GM12878 (cell line): Measurements from ENCODE around the gene NFKB2. TPM values are rescaled to one million over a fixed set of nuclear protein-coding genes. Genes with fewer than 3 reads are reported as not detected.

ENCODE experiments used
- ATAC-seq: fragments of 200-7000 bp; cut with Tn5 transposase; 3 replicates; pipeline ENCODE4 v1.9.1; 2020; ENCODE audit warnings: mild to moderate bottlenecking, moderate library complexity
- BruUV-seq: library from RNA; stranded (reverse); fragments of 400-500 nt; replicated peaks from 2 replicates; lab custom pipeline; 2021; lab: Mats Ljungman, UMichigan
- CTCF ChIA-PET: fragments of 300-600 bp; sonication (Branson Sonifier 250); formaldehyde crosslinking; extraction: SDS; loops from one replicate; lab custom pipeline; 2021; ENCODE audit warnings: inconsistent platforms; lab: Yijun Ruan, JAX
- POLR2A ChIA-PET: fragments of 350-600 bp; formaldehyde crosslinking; extraction: SDS; loops from one replicate; lab custom pipeline; 2021; ENCODE audit warnings: inconsistent platforms; lab: Charles Lee
- RAD21 ChIA-PET: fragments of 300-600 bp; sonication (Branson Sonifier 250); formaldehyde crosslinking; loops from one replicate; lab custom pipeline; 2023; ENCODE audit warnings: antibody characterized with exemption; ENCODE audit not compliant: unreplicated experiment; lab: Charles Lee
- SMC1A ChIA-PET: fragments of 300-600 bp; sonication (Branson Sonifier 250); formaldehyde crosslinking; loops from one replicate; lab custom pipeline; 2023; ENCODE audit not compliant: unreplicated experiment, uncharacterized antibody; lab: Charles Lee
- DNase-seq: peaks from one replicate; pipeline ENCODE4 v3.0.0-alpha.2; 2011; ENCODE audit warnings: low read depth, low spot score
- FAIRE-seq: peaks from 3 replicates; lab custom pipeline; 2011; peaks lifted over from hg19 to GRCh38; lab: Jason Lieb, UNC
- H2AFZ ChIP-seq: 2 replicates; pipeline ENCODE4 v1.6.0; 2011; ENCODE audit warnings: low read depth, low read length, control low read depth; ENCODE audit not compliant: control insufficient read depth
- H3K27ac ChIP-seq: 2 replicates; pipeline ENCODE4 v1.5.1; 2011; ENCODE audit warnings: control low read depth; ENCODE audit not compliant: control insufficient read depth, insufficient read depth
- H3K27me3 ChIP-seq, 2 experiments: replicated peaks in 1 of 2; 2 replicates each; pipeline versions ENCODE4 v1.6.0 to v1.6.1; 2011; ENCODE audit warnings: low read length in 1 of 2; ENCODE audit not compliant: control insufficient read depth in 2 of 2, insufficient read depth in 2 of 2
- H3K36me3 ChIP-seq, 2 experiments: 2 replicates each; pipeline ENCODE4 v1.5.1; 2011; ENCODE audit warnings: low read length in 1 of 2; ENCODE audit not compliant: control insufficient read depth in 2 of 2, insufficient read depth in 2 of 2
- H3K4me1 ChIP-seq: 2 replicates; pipeline ENCODE4 v1.6.1; 2011; ENCODE audit warnings: mild to moderate bottlenecking, low read length, moderate library complexity, mixed read lengths; ENCODE audit not compliant: control insufficient read depth, insufficient read depth
- H3K4me2 ChIP-seq: 2 replicates; pipeline ENCODE4 v1.6.0; 2011; ENCODE audit warnings: control low read depth; ENCODE audit not compliant: control insufficient read depth, insufficient read depth
- H3K4me3 ChIP-seq: fragments of 200-600 bp; sonication (generic); 2 replicates; pipeline ENCODE4 v1.5.1; 2016
- H3K79me2 ChIP-seq: 2 replicates; pipeline ENCODE4 v1.6.0; 2011; ENCODE audit warnings: low read length; ENCODE audit not compliant: control insufficient read depth, insufficient read depth
- H3K9ac ChIP-seq: 2 replicates; pipeline ENCODE4 v1.8.0; 2011; ENCODE audit warnings: low read length, control low read depth, mixed read lengths; ENCODE audit not compliant: control insufficient read depth, insufficient read depth
- H3K9me3 ChIP-seq: replicated peaks from 3 replicates; pipeline ENCODE4 v1.5.1; 2011; ENCODE audit warnings: mild to moderate bottlenecking, low read length; ENCODE audit not compliant: control insufficient read depth, insufficient read depth
- H4K20me1 ChIP-seq: 2 replicates; pipeline ENCODE4 v1.6.0; 2011; ENCODE audit not compliant: control insufficient read depth, insufficient read depth
- CBFB ChIP-seq: IDR thresholded peaks from 2 replicates; pipeline ENCODE4 v1.6.1; 2016; ENCODE audit warnings: antibody characterized with exemption, low read depth
- EP300 ChIP-seq, 2 experiments: fragments of 150-350 bp in 1 of 2; IDR thresholded peaks; 2 replicates each; pipeline ENCODE4 v1.6.1; 2011 to 2012; ENCODE audit warnings: low read depth in 2 of 2, low read length in 2 of 2, borderline replicate concordance in 1 of 2, improper control_type of control experiment in 1 of 2, inconsistent platforms in 1 of 2; ENCODE audit not compliant: control insufficient read depth in 1 of 2
- ESRRA ChIP-seq: IDR thresholded peaks from 2 replicates; pipeline ENCODE4 v1.6.1; 2012; ENCODE audit warnings: mild to moderate bottlenecking, low read length, improper control_type of control experiment
- IKZF1 ChIP-seq: fragments of 450-650 bp; conservative IDR thresholded peaks from 2 replicates; pipeline ENCODE4 v1.6.1; 2017; ENCODE audit warnings: antibody characterized with exemption, mild to moderate bottlenecking
- LARP7 ChIP-seq: fragments of 450-650 bp; IDR thresholded peaks from 2 replicates; pipeline ENCODE4 v1.6.1; 2017; ENCODE audit warnings: mild to moderate bottlenecking
- MEF2A ChIP-seq: IDR thresholded peaks from 2 replicates; pipeline ENCODE4 v1.6.1; 2011; ENCODE audit warnings: low read depth, mild to moderate bottlenecking, low read length, moderate library complexity; ENCODE audit not compliant: insufficient read depth
- MYC ChIP-seq: IDR thresholded peaks from 2 replicates; pipeline ENCODE4 v1.6.1; 2011; ENCODE audit warnings: mild to moderate bottlenecking, low read length, moderate library complexity, inconsistent platforms; ENCODE audit not compliant: insufficient read depth, insufficient replicate concordance, insufficient read length, severe bottlenecking
- NR2F1 ChIP-seq: fragments of 450-650 bp; conservative IDR thresholded peaks from 2 replicates; pipeline ENCODE4 v1.6.1; 2017; ENCODE audit warnings: mild to moderate bottlenecking
- PBX3 ChIP-seq: IDR thresholded peaks from 2 replicates; pipeline ENCODE4 v1.6.1; 2011; ENCODE audit warnings: mild to moderate bottlenecking, low read depth, low read length, moderate library complexity; ENCODE audit not compliant: insufficient replicate concordance
- POLR2A ChIP-seq: IDR thresholded peaks from 2 replicates; pipeline ENCODE4 v1.6.1; 2011; ENCODE audit warnings: low read depth, mild to moderate bottlenecking, low read length
- RAD51 ChIP-seq: fragments of 450-650 bp; IDR thresholded peaks from 2 replicates; pipeline ENCODE4 v1.6.1; 2016; ENCODE audit warnings: moderate library complexity, mild to moderate bottlenecking, inconsistent platforms
- SMARCA5 ChIP-seq: fragments of 450-650 bp; IDR thresholded peaks from 2 replicates; pipeline ENCODE4 v1.6.1; 2017; ENCODE audit warnings: mild to moderate bottlenecking
- SP1 ChIP-seq: IDR thresholded peaks from one replicate; pipeline ENCODE4 v1.6.1; 2011; ENCODE audit warnings: low read depth, low read length
- SREBF1 ChIP-seq: IDR thresholded peaks from 2 replicates; pipeline ENCODE4 v1.6.1; 2012; ENCODE audit warnings: mild to moderate bottlenecking, low read length
- SRF ChIP-seq, 2 experiments: IDR thresholded peaks; 2 replicates each; pipeline ENCODE4 v1.6.1; 2011; ENCODE audit warnings: low read depth in 2 of 2, low read length in 2 of 2, mild to moderate bottlenecking in 1 of 2, moderate library complexity in 1 of 2
- ZBTB33 ChIP-seq: fragments of 450-650 bp; IDR thresholded peaks from 2 replicates; pipeline ENCODE4 v1.6.1; 2017; ENCODE audit warnings: mild to moderate bottlenecking
- ZNF217 ChIP-seq: fragments of 450-650 bp; IDR thresholded peaks from 2 replicates; pipeline ENCODE4 v1.6.1; 2017; ENCODE audit warnings: antibody characterized with exemption, mild to moderate bottlenecking
- ZNF274 ChIP-seq: IDR thresholded peaks from one replicate; pipeline ENCODE4 v1.8.0; 2011; ENCODE audit not compliant: insufficient read length, insufficient read depth
- ZNF622 ChIP-seq: fragments of 450-650 bp; IDR thresholded peaks from 2 replicates; pipeline ENCODE4 v1.6.1; 2017; ENCODE audit warnings: mild to moderate bottlenecking, inconsistent platforms
- ZZZ3 ChIP-seq: IDR thresholded peaks from 2 replicates; pipeline ENCODE4 v1.6.1; 2011; ENCODE audit warnings: low read depth; ENCODE audit not compliant: control insufficient read depth, insufficient read length
- WGBS: methylation state at CpG from one replicate; pipeline ENCODE4 v1.1.6; 2016; ENCODE audit warnings: low lambda C conversion rate; ENCODE audit not compliant: insufficient replicate concordance, insufficient coverage; ENCODE audit errors: missing lambda C conversion rate; 5-methylcytosine and 5-hydroxymethylcytosine counted together
- in situ Hi-C: fragments of 300-500 bp; cut with MboI; formaldehyde crosslinking; loops from 9 replicates; pipeline ENCODE4 v1.14.3; 2018; ENCODE audit warnings: mixed read lengths
- intact Hi-C: fragments of 100-400 bp; cut with micrococcal nuclease; formaldehyde crosslinking; loops from one replicate; pipeline ENCODE4 v1.14.2; 2022; ENCODE audit not compliant: unreplicated experiment
- polyA plus RNA-seq, 11 experiments: library from polyadenylated mRNA; depleted of rRNA in 4 of 11; unstranded in 6 of 11; stranded (reverse) in 5 of 11; fragments of >200 nt; fragmentation: Nextera tagmentation in 4 of 11; fragmentation: Illumina TruSeq in 1 of 11; extraction: Ambion mirVana in 4 of 11; extraction: Trizol in 1 of 11; gene quantifications; 1 replicate in 1 of 11; 2 replicates in 10 of 11; pipeline versions ENCODE4 v1.2.1 to v1.2.3, GENCODE V29; 2011 to 2016; ENCODE audit warnings: inconsistent platforms in 2 of 11, missing spikeins in 2 of 11, low read depth in 1 of 11
- total RNA-seq, 4 experiments: library from RNA; depleted of rRNA in 3 of 4; stranded (reverse); fragments of >200 nt in 3 of 4; fragmentation: Illumina TruSeq in 1 of 4; extraction: Trizol in 1 of 4; gene quantifications; 2 replicates each; pipeline versions ENCODE4 v1.2.1 to v1.2.3, GENCODE V29; 2013 to 2021
- TF ChIP-seq, protein P1 (sequence below): fragments of 450-650 bp; IDR thresholded peaks from 2 replicates; pipeline ENCODE4 v1.6.1; 2016; ENCODE audit warnings: mild to moderate bottlenecking

Gene NFKB2
- total and polyA plus RNA-seq, 10 of the 15 experiments (the other 5 are each of a cell fraction or from before 2014, with no cell fraction given): 0.56 to 144 (median 49.4) TPM

DNA sequence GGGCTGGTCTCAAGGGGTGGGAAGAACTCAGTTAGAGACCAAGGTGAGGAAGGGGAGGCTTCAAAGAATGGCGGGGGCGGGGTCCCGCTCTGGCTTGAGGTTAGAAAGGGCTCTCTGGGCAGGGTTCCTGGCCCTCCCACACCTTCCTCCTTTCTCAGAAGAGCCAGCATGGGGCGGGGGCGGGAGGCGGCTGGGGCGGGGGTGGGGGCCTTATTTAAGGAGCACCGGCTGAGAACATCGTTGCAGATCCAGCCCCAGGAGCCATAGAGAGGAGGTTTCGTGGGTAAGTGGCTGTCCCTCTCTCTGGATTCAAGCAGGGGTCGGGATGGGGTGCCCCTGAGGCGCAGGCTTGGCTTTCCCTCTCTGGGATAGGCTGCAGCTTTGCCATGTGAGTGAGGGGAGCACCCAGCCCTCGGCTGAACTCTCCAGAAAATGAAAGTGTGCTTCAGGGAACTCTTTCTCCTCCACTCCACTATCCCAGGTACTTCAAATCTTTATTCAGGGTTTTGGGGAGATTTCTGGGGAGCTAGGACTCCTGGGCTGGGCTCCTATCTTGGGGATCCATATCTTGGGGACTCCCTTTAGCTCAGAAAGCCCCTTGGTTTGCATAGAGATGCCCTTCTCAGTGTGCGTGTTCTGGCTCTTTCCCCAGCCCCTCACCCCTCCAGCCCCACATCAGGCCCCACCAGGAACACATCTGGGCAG, 40.2 kb downstream of the NFKB2 start:
- ChIA-PET POLR2A (interaction anchor here (0.5 to 5.5 kb wide), 8 partner anchors 13 to 156 kb away, joined by 3 to 42 read pairs (median 10); partner anchors contain the start of genes C10orf95, FBXL15 and NFKB2), SMC1A (interaction anchor here (0.8 to 5.5 kb wide), 7 partner anchors 11 to 63 kb away, joined by 3 to 42 read pairs (median 5); partner anchors contain the start of genes C10orf95 and FBXL15), RAD21 (interaction anchor here (0.6 to 3.0 kb wide), 5 partner anchors 15 to 308 kb away, joined by 4 to 16 read pairs (median 6); partner anchors contain the start of genes C10orf95 and FBXL15), CTCF (interaction anchor here (0.7 to 2.6 kb wide), 11 partner anchors 13 to 209 kb away, joined by 3 to 8 read pairs (median 3); partner anchors contain the start of gene C10orf95)
- H3K4me3 ChIP-seq: peak overlapping the region; percentile 74; the same call in 1 of the 2 replicates
- H3K9me3 ChIP-seq: no peaks in the 10 kb centered on the region
- H4K20me1 ChIP-seq: no peaks in the 10 kb centered on the region
- peak; percentile 8 for ATAC-seq
- H2AFZ ChIP-seq: peak overlapping the region; percentile 85
- no peaks in the 10 kb centered on the region for H3K36me3 ChIP-seq
- no peaks in the 10 kb centered on the region for H3K27me3 ChIP-seq
- H3K79me2 ChIP-seq: peaks cover 11% of the 10 kb centered on the region
- peak; percentile 41 for FAIRE-seq
- intact Hi-C loops (no loop called here), in situ Hi-C loops (no loop called here)
- no TSS peak for BruUV-seq
- peak overlapping the region; percentile 97 for H3K4me2 ChIP-seq
- peaks cover 22% of the 10 kb centered on the region for H3K4me1 ChIP-seq
- H3K27ac ChIP-seq: peak overlapping the region; percentile 58
- peak overlapping the region; percentile 70 for H3K9ac ChIP-seq
- DNase-seq: no peak
- 1% methylated on average over 14 of the region's 14 CpGs for WGBS
- no peak for TF ChIP-seq MEF2A
- no peak for TF ChIP-seq ESRRA
- TF ChIP-seq SP1: no peak
- no peak for TF ChIP-seq MYC
- TF ChIP-seq PBX3: no peak
- no peak for TF ChIP-seq NR2F1
- TF ChIP-seq, protein P1, sequence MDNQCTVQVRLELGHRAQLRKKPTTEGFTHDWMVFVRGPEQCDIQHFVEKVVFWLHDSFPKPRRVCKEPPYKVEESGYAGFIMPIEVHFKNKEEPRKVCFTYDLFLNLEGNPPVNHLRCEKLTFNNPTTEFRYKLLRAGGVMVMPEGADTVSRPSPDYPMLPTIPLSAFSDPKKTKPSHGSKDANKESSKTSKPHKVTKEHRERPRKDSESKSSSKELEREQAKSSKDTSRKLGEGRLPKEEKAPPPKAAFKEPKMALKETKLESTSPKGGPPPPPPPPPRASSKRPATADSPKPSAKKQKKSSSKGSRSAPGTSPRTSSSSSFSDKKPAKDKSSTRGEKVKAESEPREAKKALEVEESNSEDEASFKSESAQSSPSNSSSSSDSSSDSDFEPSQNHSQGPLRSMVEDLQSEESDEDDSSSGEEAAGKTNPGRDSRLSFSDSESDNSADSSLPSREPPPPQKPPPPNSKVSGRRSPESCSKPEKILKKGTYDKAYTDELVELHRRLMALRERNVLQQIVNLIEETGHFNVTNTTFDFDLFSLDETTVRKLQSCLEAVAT: no peak
- no peak for TF ChIP-seq ZBTB33
- TF ChIP-seq IKZF1: no peak
- no peak for TF ChIP-seq ZNF274
- TF ChIP-seq ZNF622: no peak
- TF ChIP-seq SREBF1: no peak
- TF ChIP-seq CBFB: 0 out of 2 replicates have a peak, but pooled peaks have one; percentile 18
- TF ChIP-seq ZZZ3: no peak
- no peak for TF ChIP-seq SRF (IDR thresholded peaks at IDR 0.05; ENCODE audit: low read depth in 2 of 2, low read length in 2 of 2)
- no peak for TF ChIP-seq RAD51
- TF ChIP-seq LARP7: no peak
- TF ChIP-seq EP300 (IDR thresholded peaks at IDR 0.05; ENCODE audit: borderline replicate concordance in 1 of 2, control insufficient read depth in 1 of 2, low read depth in 2 of 2, low read length in 2 of 2): no peak
- peak; percentile 73 for TF ChIP-seq POLR2A
- TF ChIP-seq ZNF217: no peak
- no peak for TF ChIP-seq SMARCA5
